ENCODE data around the gene KATNBL1.

DNA sequence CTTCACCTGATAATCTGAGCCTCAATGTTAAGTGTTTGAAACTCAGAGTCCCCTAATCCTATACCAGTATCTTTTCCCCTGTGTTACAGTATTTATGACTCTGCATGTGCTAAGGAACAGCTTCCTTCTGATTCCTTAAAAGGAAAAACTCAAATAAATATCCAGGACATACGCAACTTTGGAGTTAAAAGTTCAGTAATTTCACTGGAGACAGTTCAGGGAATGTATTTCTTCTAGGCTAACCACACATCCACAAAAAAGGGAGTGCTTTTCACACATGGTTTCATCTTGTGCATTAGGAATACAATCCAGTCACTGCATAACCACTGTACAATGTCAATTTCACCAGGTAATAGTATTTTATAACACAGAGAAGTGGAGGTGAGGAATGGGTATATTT is 77.0 kb downstream of the KATNBL1 start:
- TF ChIP-seq POLR2A (IDR thresholded peaks at IDR 0.05), result no peak
- TF ChIP-seq CTCF (IDR thresholded peaks at IDR 0.05), result no peak
